Smooth muscle cell (in vitro differentiated cells): ENCODE results near the gene TRAF7. TPM values are rescaled to one million over a fixed set of nuclear protein-coding genes. Genes with fewer than 3 reads are reported as not detected.

Experiments used
- DNase-seq: peaks from one replicate; lab custom pipeline; 2025; ENCODE audit not compliant: unreplicated experiment; lab: John Stamatoyannopoulos, UW
- H2AFZ ChIP-seq: fragments of 200-600 bp; sonication (generic); 2 replicates; pipeline ENCODE4 v1.6.0; 2016; ENCODE audit warnings: antibody characterized with exemption, low read depth, mild to moderate bottlenecking
- H3F3A ChIP-seq: fragments of 200-600 bp; sonication (generic); 2 replicates; pipeline ENCODE4 v1.6.0; 2017; ENCODE audit warnings: antibody characterized with exemption, low read depth
- H3K27ac ChIP-seq: fragments of 200-600 bp; sonication (generic); 2 replicates; pipeline ENCODE4 v1.5.1; 2016; ENCODE audit warnings: low read depth, mild to moderate bottlenecking
- H3K27me3 ChIP-seq: fragments of 200-600 bp; sonication (generic); 2 replicates; pipeline ENCODE4 v1.6.1; 2016; ENCODE audit warnings: low read depth, mild to moderate bottlenecking
- H3K36me3 ChIP-seq: fragments of 200-600 bp; sonication (generic); 2 replicates; pipeline ENCODE4 v1.5.1; 2016; ENCODE audit warnings: low read depth
- H3K4me1 ChIP-seq: fragments of 200-600 bp; sonication (generic); 2 replicates; pipeline ENCODE4 v1.5.1; 2016; ENCODE audit warnings: low read depth
- H3K4me2 ChIP-seq: fragments of 200-600 bp; sonication (generic); 2 replicates; pipeline ENCODE4 v1.6.0; 2016; ENCODE audit warnings: mild to moderate bottlenecking
- H3K4me3 ChIP-seq: fragments of 200-600 bp; sonication (generic); 2 replicates; pipeline ENCODE4 v1.5.1; 2016; ENCODE audit warnings: mild to moderate bottlenecking
- H3K79me2 ChIP-seq: fragments of 200-600 bp; sonication (generic); 2 replicates; pipeline ENCODE4 v1.6.0; 2016; ENCODE audit warnings: low read depth, mild to moderate bottlenecking
- H3K9ac ChIP-seq: fragments of 200-600 bp; sonication (generic); 2 replicates; pipeline ENCODE4 v1.6.0; 2016; ENCODE audit warnings: low read depth
- H3K9me3 ChIP-seq: fragments of 200-600 bp; sonication (generic); replicated peaks from 2 replicates; pipeline ENCODE4 v1.5.1; 2016; ENCODE audit warnings: low read depth
- H4K20me1 ChIP-seq: fragments of 200-600 bp; sonication (generic); 2 replicates; pipeline ENCODE4 v1.6.0; 2016; ENCODE audit warnings: low read depth
- CTCF ChIP-seq: fragments of 200-600 bp; sonication (generic); IDR thresholded peaks from 2 replicates; pipeline ENCODE4 v1.5.1; 2017; ENCODE audit warnings: borderline replicate concordance, mild to moderate bottlenecking, antibody characterized with exemption; ENCODE audit not compliant: insufficient read depth, poor library complexity, severe bottlenecking
- WGBS: methylation state at CpG from one replicate; pipeline ENCODE4 v1.1.7; 2016; ENCODE audit warnings: low lambda C conversion rate; 5-methylcytosine and 5-hydroxymethylcytosine counted together
- polyA plus RNA-seq: library from polyadenylated mRNA; unstranded; fragments of >200 nt; fragmentation: Nextera tagmentation; extraction: Ambion mirVana; gene quantifications from 2 replicates; pipeline ENCODE4 v1.2.1, GENCODE V29; 2016
- total RNA-seq: library from RNA; depleted of rRNA; stranded (reverse); fragments of >200 nt; gene quantifications from 2 replicates; pipeline ENCODE4 v1.2.3, GENCODE V29; 2014

Gene TRAF7
- total and polyA plus RNA-seq, 2 experiments from 2014 or later: 27.5 to 52.6 TPM

DNA sequence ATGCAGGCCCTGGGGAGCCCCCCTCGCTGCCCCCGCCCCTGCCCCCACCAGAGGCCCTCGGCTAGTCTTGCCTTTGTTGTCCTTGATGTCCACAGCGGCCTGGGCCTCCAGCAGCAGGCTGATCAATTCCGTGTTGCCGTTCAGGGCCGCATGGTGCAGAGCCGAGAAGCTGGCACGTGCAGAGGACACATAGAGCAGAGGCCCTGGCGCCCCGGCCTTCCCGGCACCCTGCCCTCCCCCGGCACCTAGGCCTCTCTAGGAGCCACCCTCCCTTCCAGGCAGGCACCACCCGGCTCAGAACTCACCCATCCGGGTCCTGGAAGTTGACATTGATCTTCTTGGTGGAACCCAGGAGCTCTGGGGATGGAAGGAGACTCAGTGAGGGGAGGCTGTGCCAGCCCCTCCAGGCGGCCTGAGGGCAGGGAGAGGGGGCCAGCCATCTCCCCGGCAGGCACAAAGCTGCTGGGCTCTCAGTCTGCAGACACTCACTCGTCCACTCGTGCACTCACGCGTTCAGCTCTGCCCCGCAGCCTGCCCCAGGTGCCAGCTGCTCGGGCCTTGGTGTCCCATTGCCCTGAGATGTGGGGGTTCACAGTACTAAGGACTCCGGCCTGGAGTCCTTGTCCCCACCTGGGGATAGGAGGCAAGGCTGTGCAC lies 34.5 kb downstream of the TRAF7 start:
- H3K27me3 ChIP-seq: peaks cover 6% of the 10 kb centered on the region
- no peak overlapping the region for H2AFZ ChIP-seq
- H3K4me3 ChIP-seq: no peak overlapping the region
- no peak overlapping the region for H3K9ac ChIP-seq
- no peaks in the 10 kb centered on the region for H3F3A ChIP-seq
- no peaks in the 10 kb centered on the region for H3K4me1 ChIP-seq
- no peak overlapping the region for H3K27ac ChIP-seq
- TF ChIP-seq CTCF: no peak
- H3K9me3 ChIP-seq: no peaks in the 10 kb centered on the region
- DNase-seq: no peak
- no peak overlapping the region for H3K4me2 ChIP-seq
- WGBS: 80% methylated on average over 16 of the region's 24 CpGs
- no peaks in the 10 kb centered on the region for H3K36me3 ChIP-seq
- H3K79me2 ChIP-seq: no peaks in the 10 kb centered on the region
- H4K20me1 ChIP-seq: no peaks in the 10 kb centered on the region

GRCh38 chr16:2190659-2191445 lies 35.3 kb downstream of the TRAF7 start:
- H4K20me1 ChIP-seq: no peaks in the 10 kb centered on the region
- H3K4me2 ChIP-seq: no peak overlapping the region
- H3K9me3 ChIP-seq: no peaks in the 10 kb centered on the region
- H3K9ac ChIP-seq: no peak overlapping the region
- H3K4me1 ChIP-seq: no peaks in the 10 kb centered on the region
- TF ChIP-seq CTCF: no peak
- no peaks in the 10 kb centered on the region for H3K79me2 ChIP-seq
- H3F3A ChIP-seq: no peaks in the 10 kb centered on the region
- WGBS: 89% methylated on average over 22 of the region's 25 CpGs
- H3K27me3 ChIP-seq: peaks cover 13% of the 10 kb centered on the region
- H3K36me3 ChIP-seq: no peaks in the 10 kb centered on the region
- H3K27ac ChIP-seq: no peak overlapping the region
- DNase-seq: no peak
- H2AFZ ChIP-seq: no peak overlapping the region
- H3K4me3 ChIP-seq: no peak overlapping the region

DNA sequence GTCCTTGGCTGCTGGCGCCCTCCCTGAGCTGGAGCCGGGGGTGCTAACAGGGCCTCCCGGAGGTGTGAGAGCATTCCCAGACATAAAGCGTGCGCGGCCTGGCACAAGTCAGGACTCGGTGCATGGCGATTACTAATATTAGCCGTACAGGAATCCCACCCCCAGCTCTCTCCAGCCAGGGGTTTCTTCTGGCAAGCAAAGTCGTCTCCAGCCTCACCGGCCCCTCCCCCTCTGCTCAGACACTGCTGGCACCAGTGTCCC lies 35.8 kb downstream of the TRAF7 start:
- H4K20me1 ChIP-seq: no peaks in the 10 kb centered on the region
- DNase-seq: no peak
- H3K36me3 ChIP-seq: no peaks in the 10 kb centered on the region
- no peak for TF ChIP-seq CTCF
- H3K4me3 ChIP-seq: no peak overlapping the region
- H3K9ac ChIP-seq: no peak overlapping the region
- no peak overlapping the region for H3K4me2 ChIP-seq
- no peaks in the 10 kb centered on the region for H3K4me1 ChIP-seq
- H2AFZ ChIP-seq: no peak overlapping the region
- no peaks in the 10 kb centered on the region for H3K79me2 ChIP-seq
- no peaks in the 10 kb centered on the region for H3K9me3 ChIP-seq
- H3K27ac ChIP-seq: no peak overlapping the region
- H3F3A ChIP-seq: no peaks in the 10 kb centered on the region
- H3K27me3 ChIP-seq: peaks cover 16% of the 10 kb centered on the region
- WGBS: 91% methylated on average over 11 of the region's 11 CpGs
